ENCODE measurements around the gene C22orf15. TPM values are rescaled to one million over a fixed set of nuclear protein-coding genes. Genes with fewer than 3 reads are reported as not detected.

The C22orf15 gene
- total and polyA plus RNA-seq, 2 of the 8 experiments (the other 6 are each of a cell fraction or from before 2014, with no cell fraction given) = 4.2 to 4.9 TPM

DNA sequence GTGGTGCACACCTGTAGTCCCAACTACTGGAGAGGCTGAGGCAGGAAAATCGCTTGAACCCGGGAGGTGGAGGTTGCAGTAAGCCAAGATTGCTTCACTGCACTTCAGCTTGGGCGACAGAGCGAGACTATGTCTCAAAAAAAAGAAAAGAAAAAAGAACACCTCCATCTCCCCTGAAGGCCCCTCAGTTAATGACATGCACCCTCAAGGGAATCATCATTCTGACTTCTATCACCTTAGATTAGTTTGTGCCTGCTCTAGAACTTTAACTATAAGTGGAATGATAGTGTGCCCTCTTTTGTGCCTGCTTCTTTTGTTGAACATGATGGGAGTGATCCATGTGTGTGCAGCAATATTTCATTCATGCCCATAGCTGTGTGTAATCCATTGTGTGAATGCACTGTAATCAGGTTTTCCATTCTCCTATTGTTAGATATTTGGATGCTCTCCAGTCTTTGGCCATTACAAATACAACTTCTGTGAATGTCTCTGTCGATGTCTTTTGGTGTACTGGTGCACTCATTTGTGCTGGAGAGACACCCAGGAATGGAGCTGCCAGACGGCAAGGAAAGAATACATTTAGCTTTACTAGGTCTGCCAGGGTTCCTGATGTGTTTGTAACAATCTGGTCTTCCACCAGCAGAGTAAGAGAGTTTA is 7.7 kb upstream of the C22orf15 start:
- no peak for DNase-seq (ENCODE audit: low read depth in 1 of 2, low spot score in 2 of 2)
- Histone ChIP-seq H4K91ac (replicated peaks; ENCODE audit: insufficient read length, low read length) (no peak overlapping the region), H2BK12ac (ENCODE audit: low read depth, low read length) (no peak overlapping the region), H4K8ac (ENCODE audit: extremely low read depth, insufficient read depth, low read length) (no peak overlapping the region), H3K9me3 (ENCODE audit: insufficient read depth in 2 of 2, low read depth in 1 of 2, low read length in 1 of 2) (no peaks in the 10 kb centered on the region), H2BK15ac (ENCODE audit: low read length) (no peak overlapping the region), H3K9ac (replicated peaks in 1 of 4; ENCODE audit: extremely low read depth in 1 of 4, low read depth in 3 of 4, low read length in 3 of 4) (no peak overlapping the region), H3K27ac (ENCODE audit: low read depth, low read length) (no peak overlapping the region), H3K4me1 (replicated peaks in 1 of 4; ENCODE audit: control insufficient read depth in 3 of 4, insufficient read depth in 4 of 4, low read length in 3 of 4) (peaks cover 0 to 6% (median under 1%) of the 10 kb centered on the region in 4 experiments; a peak in 4 of 7 replicates), H3K27me3 (replicated peaks in 1 of 4; ENCODE audit: control insufficient read depth in 3 of 4, extremely low read depth in 1 of 4, insufficient read depth in 3 of 4, low read length in 3 of 4) (no peaks in the 10 kb centered on the region), H3K79me2 (ENCODE audit: control insufficient read depth in 1 of 2, insufficient read depth in 2 of 2, low read length in 2 of 2) (no peaks in the 10 kb centered on the region), H3K18ac (ENCODE audit: extremely low read depth, low read length) (no peak overlapping the region), H3K14ac (ENCODE audit: insufficient read length) (no peak overlapping the region), H3K4me3 (ENCODE audit: extremely low read depth in 1 of 4, insufficient read depth in 2 of 4, low read depth in 3 of 4, low read length in 4 of 4) (no peak overlapping the region), H3K56ac (replicated peaks; ENCODE audit: insufficient read length, low read depth, low read length) (no peak overlapping the region), H3K23ac (ENCODE audit: insufficient read length) (no peak overlapping the region), H3K4me2 (ENCODE audit: insufficient read depth in 1 of 2, low read depth in 2 of 2, low read length in 2 of 2) (no peak overlapping the region), H2BK5ac (ENCODE audit: low read depth, low read length) (no peak overlapping the region), H2AFZ (ENCODE audit: low read length) (no peak overlapping the region), H2BK120ac (replicated peaks; ENCODE audit: low read depth, low read length) (no peak overlapping the region), H3K23me2 (ENCODE audit: low read depth, low read length) (peaks cover 10% of the 10 kb centered on the region; the same call in 1 of the 2 replicates), H3K79me1 (ENCODE audit: low read depth, low read length) (no peaks in the 10 kb centered on the region), H2AK5ac (ENCODE audit: low read depth, low read length) (no peak overlapping the region), H4K20me1 (replicated peaks in 1 of 2; ENCODE audit: control insufficient read depth in 1 of 2, insufficient read depth in 2 of 2, low read length in 2 of 2) (no peaks in the 10 kb centered on the region), H3K36me3 (ENCODE audit: control insufficient read depth in 2 of 4, insufficient read depth in 4 of 4, low read length in 3 of 4) (no peaks in the 10 kb centered on the region), H4K5ac (ENCODE audit: insufficient read length, low read depth, low read length) (no peak overlapping the region), H2BK20ac (ENCODE audit: low read length) (no peak overlapping the region), H3K4ac (replicated peaks; ENCODE audit: insufficient read length, low read depth, low read length) (no peak overlapping the region)
- WGBS, 2 experiments (ENCODE audit: extremely low coverage in 1 of 2, insufficient coverage in 1 of 2, insufficient read length in 1 of 2, insufficient replicate concordance in 2 of 2, low coverage in 1 of 2, low lambda C conversion rate in 2 of 2, missing lambda C conversion rate in 1 of 2) = 91% methylated on average over 6 of the region's 6 CpGs; no CpG with 5 or more reads in 1 of the 2 experiments
- POLR2A ChIA-PET (ENCODE audit: partially characterized antibody) = interaction anchor here (2.3 to 5.3 kb wide), 3 partner anchors 8 to 102 kb away, joined by 5 to 22 read pairs (median 5); partner anchors contain the start of genes C22orf15, CHCHD10 and SLC2A11
- no peak for FAIRE-seq
- CTCF ChIA-PET (ENCODE audit: partially characterized antibody) = interaction anchor here (0.8 to 2.0 kb wide), 3 partner anchors 12 to 16 kb away, joined by 3 to 6 read pairs (median 4); no protein-coding TSS in a partner anchor
- TF ChIP-seq FOSL1 (IDR thresholded peaks at IDR 0.05; ENCODE audit: insufficient read depth, low read depth, low read length) (no peak), SUZ12 (IDR thresholded peaks at IDR 0.05; ENCODE audit: low read length) (no peak), POLR2A (IDR thresholded peaks at IDR 0.05; ENCODE audit: control extremely low read depth in 1 of 2, low read depth in 2 of 2, low read length in 2 of 2) (no peak), RBBP5 (IDR thresholded peaks at IDR 0.05; ENCODE audit: borderline replicate concordance, low read depth, low read length) (no peak), CEBPB (IDR thresholded peaks at IDR 0.05; ENCODE audit: low read depth, low read length) (no peak), YY1 (IDR thresholded peaks at IDR 0.05; ENCODE audit: low read depth, low read length) (no peak), ASH2L (IDR thresholded peaks at IDR 0.05; ENCODE audit: low read length) (no peak), SP1 (IDR thresholded peaks at IDR 0.05; ENCODE audit: low read depth, low read length) (no peak), POU5F1 (IDR thresholded peaks at IDR 0.05; ENCODE audit: low read depth, low read length) (no peak)
- TF ChIP-seq, protein P1, sequence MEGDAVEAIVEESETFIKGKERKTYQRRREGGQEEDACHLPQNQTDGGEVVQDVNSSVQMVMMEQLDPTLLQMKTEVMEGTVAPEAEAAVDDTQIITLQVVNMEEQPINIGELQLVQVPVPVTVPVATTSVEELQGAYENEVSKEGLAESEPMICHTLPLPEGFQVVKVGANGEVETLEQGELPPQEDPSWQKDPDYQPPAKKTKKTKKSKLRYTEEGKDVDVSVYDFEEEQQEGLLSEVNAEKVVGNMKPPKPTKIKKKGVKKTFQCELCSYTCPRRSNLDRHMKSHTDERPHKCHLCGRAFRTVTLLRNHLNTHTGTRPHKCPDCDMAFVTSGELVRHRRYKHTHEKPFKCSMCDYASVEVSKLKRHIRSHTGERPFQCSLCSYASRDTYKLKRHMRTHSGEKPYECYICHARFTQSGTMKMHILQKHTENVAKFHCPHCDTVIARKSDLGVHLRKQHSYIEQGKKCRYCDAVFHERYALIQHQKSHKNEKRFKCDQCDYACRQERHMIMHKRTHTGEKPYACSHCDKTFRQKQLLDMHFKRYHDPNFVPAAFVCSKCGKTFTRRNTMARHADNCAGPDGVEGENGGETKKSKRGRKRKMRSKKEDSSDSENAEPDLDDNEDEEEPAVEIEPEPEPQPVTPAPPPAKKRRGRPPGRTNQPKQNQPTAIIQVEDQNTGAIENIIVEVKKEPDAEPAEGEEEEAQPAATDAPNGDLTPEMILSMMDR (IDR thresholded peaks at IDR 0.05; ENCODE audit: control extremely low read depth in 1 of 3, insufficient read depth in 1 of 3, low read depth in 1 of 3, low read length in 3 of 3) = no peak
- TF ChIP-seq, protein P2, sequence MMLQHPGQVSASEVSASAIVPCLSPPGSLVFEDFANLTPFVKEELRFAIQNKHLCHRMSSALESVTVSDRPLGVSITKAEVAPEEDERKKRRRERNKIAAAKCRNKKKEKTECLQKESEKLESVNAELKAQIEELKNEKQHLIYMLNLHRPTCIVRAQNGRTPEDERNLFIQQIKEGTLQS (IDR thresholded peaks at IDR 0.05; ENCODE audit: insufficient read depth, low read depth, low read length) = no peak

All from H1 (cell line).